ENCODE results near the gene LYZL1. TPM values are rescaled to one million over a fixed set of nuclear protein-coding genes. Genes with fewer than 3 reads are reported as not detected.

The LYZL1 gene
- total RNA-seq, 1 experiment from 2014 or later: not detected

DNA sequence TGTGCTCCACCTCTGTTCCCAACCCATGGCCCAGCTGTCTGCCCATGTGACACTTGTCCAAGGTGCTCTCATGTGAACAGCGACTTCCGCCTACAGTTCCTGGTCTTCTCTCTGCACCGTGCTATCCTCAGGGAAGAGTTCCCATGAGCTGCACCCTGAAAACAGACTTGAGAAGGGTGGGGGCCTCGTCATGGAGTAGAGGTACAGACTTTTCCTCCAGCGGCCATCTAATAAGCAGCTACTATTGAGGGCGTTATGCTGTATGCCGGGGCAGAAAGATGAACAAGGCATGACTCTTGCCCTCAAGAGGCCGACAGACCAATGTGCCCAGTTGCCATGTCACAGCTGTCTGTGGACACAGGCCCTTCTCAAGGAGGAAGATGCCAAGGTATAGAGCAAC, 25.4 kb upstream of the LYZL1 start:
- ChIA-PET POLR2A (no interaction called here), CTCF (no interaction called here), RAD21 (ENCODE audit: low non-redundant PET in 1 of 2, low total read pairs in 2 of 2, uncharacterized antibody in 2 of 2, unreplicated experiment in 2 of 2) (no interaction called here)
- no peak for DNase-seq (ENCODE audit: low read depth, low spot score)
- Histone ChIP-seq H3K4me2 (ENCODE audit: low read length) (no peak overlapping the region), H2AFZ (ENCODE audit: low read depth, low read length, poor library complexity, severe bottlenecking) (no peak overlapping the region), H3K9me3 (ENCODE audit: control insufficient read depth in 1 of 2, insufficient read depth in 1 of 2, low read depth in 1 of 2, low read length in 2 of 2) (no peaks in the 10 kb centered on the region), H3K27ac (ENCODE audit: low read depth, low read length) (no peak overlapping the region), H3K4me1 (ENCODE audit: control insufficient read depth in 1 of 2, insufficient read depth in 2 of 2, low read length in 2 of 2) (no peaks in the 10 kb centered on the region), H3K9ac (ENCODE audit: low read length) (no peak overlapping the region), H3K4me3 (replicated peaks in 1 of 2; ENCODE audit: low read depth in 1 of 2, low read length in 2 of 2) (no peak overlapping the region), H3K27me3 (ENCODE audit: insufficient read depth, low read length) (no peaks in the 10 kb centered on the region), H4K20me1 (ENCODE audit: insufficient read depth) (no peaks in the 10 kb centered on the region), H3K79me2 (ENCODE audit: insufficient read depth, low read length) (no peaks in the 10 kb centered on the region), H3K9me2 (ENCODE audit: insufficient read depth) (no peaks in the 10 kb centered on the region), H3K36me3 (ENCODE audit: control insufficient read depth in 1 of 2, insufficient read depth in 2 of 2, low read length in 2 of 2) (no peaks in the 10 kb centered on the region)
- no peak for ATAC-seq
- intact Hi-C loops (cut with micrococcal nuclease): no loop called here
- TF ChIP-seq ZFX (IDR thresholded peaks at IDR 0.05) (no peak), RAD21 (IDR thresholded peaks at IDR 0.05; ENCODE audit: low read depth) (no peak), ELF1 (IDR thresholded peaks at IDR 0.05; ENCODE audit: borderline replicate concordance, low read depth) (no peak), REST (IDR thresholded peaks at IDR 0.05; ENCODE audit: low read depth) (no peak), CTCF (IDR thresholded peaks at IDR 0.05 in 2 of 3, conservative IDR thresholded peaks at IDR 0.05 in 1 of 3; ENCODE audit: borderline replicate concordance in 1 of 3, insufficient read depth in 1 of 3, low read depth in 2 of 3, low read length in 2 of 3) (no peak), ATF3 (IDR thresholded peaks at IDR 0.05) (no peak), EZH2phosphoT487 (IDR thresholded peaks at IDR 0.05; ENCODE audit: borderline replicate concordance) (no peak), SIN3A (IDR thresholded peaks at IDR 0.05; ENCODE audit: low read depth) (no peak), EZH2 (IDR thresholded peaks at IDR 0.05) (no peak), CBX3 (IDR thresholded peaks at IDR 0.05; ENCODE audit: low read depth) (no peak), JUND (IDR thresholded peaks at IDR 0.05) (no peak), POLR2AphosphoS5 (IDR thresholded peaks at IDR 0.05; ENCODE audit: low read depth, low read length) (no peak), YY1 (IDR thresholded peaks at IDR 0.05; ENCODE audit: extremely low read depth, insufficient replicate concordance, low read depth, low read length) (no peak), TCF7L2 (IDR thresholded peaks at IDR 0.05; ENCODE audit: borderline replicate concordance, extremely low read depth, insufficient read depth, insufficient read length) (no peak), MAX (IDR thresholded peaks at IDR 0.05) (no peak)
- TF ChIP-seq, protein P1, sequence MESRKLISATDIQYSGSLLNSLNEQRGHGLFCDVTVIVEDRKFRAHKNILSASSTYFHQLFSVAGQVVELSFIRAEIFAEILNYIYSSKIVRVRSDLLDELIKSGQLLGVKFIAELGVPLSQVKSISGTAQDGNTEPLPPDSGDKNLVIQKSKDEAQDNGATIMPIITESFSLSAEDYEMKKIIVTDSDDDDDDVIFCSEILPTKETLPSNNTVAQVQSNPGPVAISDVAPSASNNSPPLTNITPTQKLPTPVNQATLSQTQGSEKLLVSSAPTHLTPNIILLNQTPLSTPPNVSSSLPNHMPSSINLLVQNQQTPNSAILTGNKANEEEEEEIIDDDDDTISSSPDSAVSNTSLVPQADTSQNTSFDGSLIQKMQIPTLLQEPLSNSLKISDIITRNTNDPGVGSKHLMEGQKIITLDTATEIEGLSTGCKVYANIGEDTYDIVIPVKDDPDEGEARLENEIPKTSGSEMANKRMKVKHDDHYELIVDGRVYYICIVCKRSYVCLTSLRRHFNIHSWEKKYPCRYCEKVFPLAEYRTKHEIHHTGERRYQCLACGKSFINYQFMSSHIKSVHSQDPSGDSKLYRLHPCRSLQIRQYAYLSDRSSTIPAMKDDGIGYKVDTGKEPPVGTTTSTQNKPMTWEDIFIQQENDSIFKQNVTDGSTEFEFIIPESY (IDR thresholded peaks at IDR 0.05; ENCODE audit: extremely low read depth, insufficient replicate concordance, low read length): no peak
- no TSS peak for BruUV-seq (replicated peaks)
